K562 (cell line): ENCODE measurements around the gene SEC63. TPM values are rescaled to one million over a fixed set of nuclear protein-coding genes. Genes with fewer than 3 reads are reported as not detected.

Experiments
- ATAC-seq: fragments of 200-7000 bp; cut with Tn5 transposase; 3 replicates; pipeline ENCODE4 v1.9.1; 2020; ENCODE audit warnings: moderate library complexity
- BruUV-seq: library from RNA; stranded (reverse); fragments of 400-500 nt; replicated peaks from 2 replicates; lab custom pipeline; 2021; lab: Mats Ljungman, UMichigan
- CTCF ChIA-PET: fragments of 300-600 bp; formaldehyde crosslinking; extraction: SDS; loops from one replicate; lab custom pipeline; 2021; ENCODE audit warnings: low intra/inter-chr PET ratio; lab: Yijun Ruan, JAX
- POLR2A ChIA-PET: fragments of 300-600, 350-650 bp; sonication (Branson Sonifier 250); formaldehyde crosslinking; extraction: SDS; loops from one replicate; lab custom pipeline; 2021; ENCODE audit warnings: antibody characterized with exemption, inconsistent platforms; lab: Yijun Ruan, JAX
- DNase-seq, 4 experiments: peaks; one replicate each; pipeline versions ENCODE4 v3.0.0 to v3.0.0-alpha.2; 2011 to 2018; ENCODE audit warnings: low spot score in 3 of 4, mixed read lengths in 3 of 4; ENCODE audit errors: extremely low read depth in 1 of 4
- FAIRE-seq: peaks from 2 replicates; lab custom pipeline; 2011; peaks lifted over from hg19 to GRCh38; lab: Jason Lieb, UNC
- H2AFZ ChIP-seq: 2 replicates; pipeline ENCODE4 v1.6.0; 2011; ENCODE audit warnings: low read depth, low read length, control low read depth, inconsistent platforms
- H3K27ac ChIP-seq: fragments of 200-600 bp; 3 replicates; pipeline ENCODE4 v1.8.0; 2011; ENCODE audit warnings: low read depth, mild to moderate bottlenecking, control low read depth, inconsistent platforms, low read length, moderate library complexity, mixed read lengths; ENCODE audit errors: extremely low read depth
- H3K27me3 ChIP-seq, 2 experiments: fragments of 300-600 bp in 1 of 2; 2 replicates in 1 of 2; 3 replicates in 1 of 2; pipeline versions ENCODE4 v1.6.0 to v1.8.0; 2011; ENCODE audit warnings: inconsistent platforms in 2 of 2, low read length in 2 of 2, mild to moderate bottlenecking in 1 of 2, mixed read lengths in 1 of 2, moderate library complexity in 1 of 2; ENCODE audit not compliant: control insufficient read depth in 2 of 2, insufficient read depth in 2 of 2
- H3K36me3 ChIP-seq: fragments of 300-600 bp; 3 replicates; pipeline ENCODE4 v1.8.0; 2011; ENCODE audit warnings: mild to moderate bottlenecking, low read length, inconsistent platforms; ENCODE audit not compliant: control insufficient read depth, insufficient read depth
- H3K4me1 ChIP-seq, 2 experiments: fragments of 200-600 bp in 1 of 2; replicated peaks in 1 of 2; 2 replicates in 1 of 2; 3 replicates in 1 of 2; pipeline versions ENCODE4 v1.5.1 to v1.8.0; 2011; ENCODE audit warnings: inconsistent platforms in 2 of 2, low read length in 2 of 2, mild to moderate bottlenecking in 1 of 2, mixed read lengths in 1 of 2, moderate library complexity in 1 of 2; ENCODE audit not compliant: control insufficient read depth in 2 of 2, insufficient read depth in 2 of 2
- H3K4me2 ChIP-seq: 2 replicates; pipeline ENCODE4 v1.6.1; 2011; ENCODE audit warnings: low read length, control low read depth, inconsistent platforms, mixed read lengths; ENCODE audit not compliant: insufficient read depth
- H3K4me3 ChIP-seq: fragments of 200-600 bp; sonication (generic), shearing (Covaris generic); 2 replicates; pipeline ENCODE4 v1.5.1; 2016; ENCODE audit warnings: control low read depth, inconsistent platforms
- H3K79me2 ChIP-seq: fragments of 200-600 bp; 3 replicates; pipeline ENCODE4 v1.8.0; 2011; ENCODE audit warnings: low read length, inconsistent platforms; ENCODE audit not compliant: control insufficient read depth, insufficient read depth
- H3K9ac ChIP-seq, 2 experiments: 2 replicates each; pipeline versions ENCODE4 v1.6.0 to v1.6.1; 2011; ENCODE audit warnings: low read depth in 2 of 2, low read length in 2 of 2, control low read depth in 1 of 2, inconsistent platforms in 1 of 2, mild to moderate bottlenecking in 1 of 2, mixed read lengths in 1 of 2; ENCODE audit not compliant: insufficient read depth in 1 of 2
- H3K9me1 ChIP-seq: one replicate; pipeline ENCODE4 v1.6.0; 2011; ENCODE audit warnings: inconsistent platforms, mild to moderate bottlenecking, low read length, moderate library complexity; ENCODE audit not compliant: control insufficient read depth, insufficient read depth
- H3K9me3 ChIP-seq: replicated peaks from 2 replicates; pipeline ENCODE4 v1.5.1; 2011; ENCODE audit warnings: low read depth, low read length, inconsistent platforms; ENCODE audit not compliant: control insufficient read depth, insufficient read depth
- H4K20me1 ChIP-seq: replicated peaks from 2 replicates; pipeline ENCODE4 v1.6.1; 2011; ENCODE audit warnings: low read length, inconsistent platforms, mixed read lengths; ENCODE audit not compliant: control insufficient read depth, insufficient read depth
- CHD7 ChIP-seq: fragments of 200-600 bp; sonication (generic); IDR thresholded peaks from one replicate; pipeline ENCODE4 v1.6.1; 2012; ENCODE audit warnings: mild to moderate bottlenecking, low read depth, low read length, inconsistent platforms
- USF1 ChIP-seq: sonication (generic); formaldehyde crosslinking; IDR thresholded peaks from 2 replicates; pipeline ENCODE4 v1.9.0; 2022; ENCODE audit warnings: mild to moderate bottlenecking, missing genetic modification reagents
- ZSCAN29 ChIP-seq: fragments of 450-650 bp; IDR thresholded peaks from 2 replicates; pipeline ENCODE4 v1.6.1; 2017
- WGBS: fragments of 100-300 bp; shearing (Covaris generic); methylation state at CpG from one replicate; pipeline ENCODE4 v1.1.6; 2016; ENCODE audit warnings: low coverage, mixed read lengths; ENCODE audit not compliant: insufficient coverage; ENCODE audit errors: missing lambda C conversion rate; 5-methylcytosine and 5-hydroxymethylcytosine counted together
- in situ Hi-C: fragments of 300-500 bp; cut with MboI; formaldehyde crosslinking; loops from 4 replicates; pipeline ENCODE4 v1.15.0; 2018; ENCODE audit warnings: inconsistent platforms, mixed read lengths
- intact Hi-C: fragments of 100-400 bp; cut with micrococcal nuclease; formaldehyde crosslinking; loops from 2 replicates; pipeline ENCODE4 v1.14.2; 2022
- polyA plus RNA-seq, 8 experiments: library from polyadenylated mRNA; depleted of rRNA in 4 of 8; stranded (reverse) in 5 of 8; unstranded in 3 of 8; fragments of >200 nt; fragmentation: Nextera tagmentation in 2 of 8; fragmentation: Illumina TruSeq in 1 of 8; extraction: Ambion mirVana in 2 of 8; extraction: Trizol in 1 of 8; gene quantifications; 2 replicates each; pipeline versions ENCODE4 v1.2.1 to v1.2.3, GENCODE V29; 2011 to 2014; ENCODE audit warnings: inconsistent platforms in 1 of 8, missing spikeins in 1 of 8
- total RNA-seq, 7 experiments: library from RNA; depleted of rRNA in 6 of 7; stranded (reverse); fragments of >200 nt in 6 of 7; fragmentation: Illumina TruSeq in 2 of 7; extraction: Trizol in 2 of 7; gene quantifications; 2 replicates each; pipeline versions ENCODE4 v1.2.1 to v1.2.3, GENCODE V29; 2011 to 2021; ENCODE audit warnings: low replicate concordance in 1 of 7
- TF ChIP-seq, protein P1 (sequence below): fragments of 250-450 bp; sonication (Bioruptor Pico); IDR thresholded peaks from 2 replicates; pipeline ENCODE4 v1.5.0; 2021; ENCODE audit warnings: mild to moderate bottlenecking, moderate library complexity
- TF ChIP-seq, protein P2 (sequence below): sonication (generic); formaldehyde crosslinking; IDR thresholded peaks from 2 replicates; pipeline ENCODE4 v1.8.1; 2022; ENCODE audit warnings: missing genetic modification reagents

Gene SEC63
- total and polyA plus RNA-seq, 9 of the 15 experiments (the other 6 are each of a cell fraction or from before 2014, with no cell fraction given), result 13.8 to 74.6 (median 28.4) TPM

DNA sequence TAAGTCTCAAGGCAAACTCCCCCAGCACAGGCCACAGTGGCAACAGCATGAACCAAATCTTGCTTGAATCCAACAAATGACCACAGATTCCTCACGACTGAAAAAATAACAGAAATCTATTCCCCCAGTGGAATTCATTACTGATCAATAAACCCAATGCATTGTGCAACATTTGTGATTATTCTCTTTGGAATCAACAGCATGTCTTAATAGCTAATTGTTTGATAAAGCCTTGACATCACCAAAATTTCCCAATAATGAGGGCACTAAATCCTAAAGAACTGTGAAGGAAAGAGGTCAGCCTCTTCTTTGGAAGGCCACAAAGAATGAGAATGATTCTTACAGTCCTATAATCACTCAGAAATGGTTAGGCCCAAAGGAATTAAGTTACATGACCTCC is 139.7 kb downstream of the SEC63 start:
- FAIRE-seq, result no peak
- intact Hi-C loops (no loop called here), in situ Hi-C loops (no loop called here)
- Histone ChIP-seq H3K27ac (no peak overlapping the region), H3K36me3 (no peaks in the 10 kb centered on the region), H3K27me3 (peaks cover 57 to 68% of the 10 kb centered on the region in 2 experiments), H3K79me2 (no peaks in the 10 kb centered on the region), H3K4me2 (no peak overlapping the region), H4K20me1 (peaks cover 4% of the 10 kb centered on the region), H3K9me1 (no peaks in the 10 kb centered on the region), H3K4me3 (no peak overlapping the region), H3K9me3 (no peaks in the 10 kb centered on the region), H3K9ac (no peak overlapping the region), H3K4me1 (no peaks in the 10 kb centered on the region), H2AFZ (no peak overlapping the region)
- ChIA-PET CTCF (no interaction called here), POLR2A (interaction anchor here (0.6 to 2.2 kb wide), 2 partner anchors 13 to 106 kb away, joined by 3 to 7 read pairs; no protein-coding TSS in a partner anchor)
- ATAC-seq, result no peak
- no TSS peak for BruUV-seq
- no peak for DNase-seq
- WGBS, result 0% methylated on average over 1 of the region's 1 CpG
- TF ChIP-seq, protein P1, sequence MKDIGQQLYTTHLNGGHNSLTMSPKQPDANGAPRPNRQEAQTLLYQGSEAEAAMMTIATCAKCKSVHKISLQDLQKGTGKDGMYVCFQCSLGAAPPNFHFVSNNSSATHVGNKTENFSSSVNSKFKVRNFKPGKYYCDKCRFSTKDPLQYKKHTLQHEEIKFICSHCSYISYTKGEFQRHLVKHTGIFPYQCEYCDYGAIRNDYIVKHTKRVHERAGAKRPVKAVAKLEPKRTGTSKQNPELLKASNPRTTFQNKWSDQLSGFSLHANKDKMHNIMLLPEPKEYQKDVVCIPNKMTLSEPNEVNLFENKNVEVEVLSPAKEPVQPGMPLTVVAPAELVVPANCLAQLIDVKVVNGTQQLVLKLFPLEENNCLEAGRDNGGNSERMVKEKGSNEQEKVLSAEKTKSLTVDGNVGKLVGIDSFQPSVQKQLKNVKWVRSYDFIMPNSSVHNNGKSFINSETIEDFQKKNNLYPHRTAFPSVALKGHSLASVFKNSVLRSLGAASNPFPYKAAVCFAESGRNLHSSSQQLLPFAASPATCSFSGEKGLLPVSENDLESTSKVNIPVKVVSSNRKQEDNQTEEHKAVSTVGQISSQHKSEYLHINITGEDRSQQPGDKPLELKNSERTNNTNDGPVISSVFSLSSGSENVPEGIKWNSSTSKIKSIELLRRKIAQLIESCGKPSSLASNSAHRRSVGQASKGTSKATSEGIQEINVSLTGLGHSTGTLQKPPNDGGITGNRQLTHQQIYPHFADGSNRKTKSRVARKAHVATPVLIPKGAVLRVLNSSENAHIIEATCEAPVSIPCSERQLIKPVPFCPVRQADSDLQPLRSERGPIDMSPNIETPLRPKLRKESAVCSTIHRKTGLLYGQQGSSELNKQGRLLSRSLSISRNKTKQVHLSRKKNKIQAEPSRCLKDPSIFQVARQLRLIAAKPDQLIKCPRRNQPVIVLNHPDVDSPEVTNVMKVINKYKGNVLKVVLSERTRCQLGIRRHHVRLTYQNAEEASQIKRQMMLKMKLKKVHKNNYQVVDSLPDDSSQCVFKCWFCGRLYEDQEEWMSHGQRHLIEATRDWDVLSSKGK (CRISPR knock-in tag), result no peak
- TF ChIP-seq USF1 (CRISPR knock-in tag) (no peak), CHD7 (no peak), ZSCAN29 (no peak)
- TF ChIP-seq, protein P2, sequence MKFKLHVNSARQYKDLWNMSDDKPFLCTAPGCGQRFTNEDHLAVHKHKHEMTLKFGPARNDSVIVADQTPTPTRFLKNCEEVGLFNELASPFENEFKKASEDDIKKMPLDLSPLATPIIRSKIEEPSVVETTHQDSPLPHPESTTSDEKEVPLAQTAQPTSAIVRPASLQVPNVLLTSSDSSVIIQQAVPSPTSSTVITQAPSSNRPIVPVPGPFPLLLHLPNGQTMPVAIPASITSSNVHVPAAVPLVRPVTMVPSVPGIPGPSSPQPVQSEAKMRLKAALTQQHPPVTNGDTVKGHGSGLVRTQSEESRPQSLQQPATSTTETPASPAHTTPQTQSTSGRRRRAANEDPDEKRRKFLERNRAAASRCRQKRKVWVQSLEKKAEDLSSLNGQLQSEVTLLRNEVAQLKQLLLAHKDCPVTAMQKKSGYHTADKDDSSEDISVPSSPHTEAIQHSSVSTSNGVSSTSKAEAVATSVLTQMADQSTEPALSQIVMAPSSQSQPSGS (CRISPR knock-in tag), result no peak
